Measurements from ENCODE around the gene NHS.

NHS gene

GRCh38 chrX:17374619-17375366 is at the start of gene NHS:
TSS of gene NHS (plus strand) at chrX:17375200. CDS start at chrX:17375758, 558 bp downstream.
- DNase-seq (ENCODE audit: low spot score), result no peak

GRCh38 chrX:17328837-17329236 is 46.2 kb upstream of the NHS start:
- DNase-seq (ENCODE audit: low spot score), result no peak

GRCh38 chrX:17336377-17336776 is 38.6 kb upstream of the NHS start:
- DNase-seq (ENCODE audit: low spot score), result no peak

GRCh38 chrX:17355976-17356375 is 19.0 kb upstream of the NHS start:
- no peak for DNase-seq (ENCODE audit: low spot score)

- DNase-seq (ENCODE audit: low spot score), result no peak
These were observed 15.5 kb upstream of the NHS start for GRCh38 chrX:17359500-17359899.

- peak; percentile 33 for DNase-seq (ENCODE audit: low spot score)
These were observed 13.4 kb upstream of the NHS start for GRCh38 chrX:17361620-17362019.

GRCh38 chrX:17368002-17368401 is 7.0 kb upstream of the NHS start:
- no peak for DNase-seq (ENCODE audit: low spot score)

GRCh38 chrX:17369309-17369708 is 5.7 kb upstream of the NHS start:
- DNase-seq (ENCODE audit: low spot score), result no peak

GRCh38 chrX:17370191-17370590 is 4.8 kb upstream of the NHS start:
- DNase-seq (ENCODE audit: low spot score), result no peak

GRCh38 chrX:17372052-17372451 is 2.9 kb upstream of the NHS start:
- no peak for DNase-seq (ENCODE audit: low spot score)

GRCh38 chrX:17373337-17373736 is 1.7 kb upstream of the NHS start:
- no peak for DNase-seq (ENCODE audit: low spot score)

GRCh38 chrX:17375367-17375636 is 302 bp downstream of the NHS start:
- no peak for DNase-seq (ENCODE audit: low spot score)

GRCh38 chrX:17375637-17376430 is 834 bp downstream of the NHS start:
- no peak for DNase-seq (ENCODE audit: low spot score)

- DNase-seq (ENCODE audit: low spot score), result no peak
These were observed 1.6 kb downstream of the NHS start for GRCh38 chrX:17376431-17377077.

GRCh38 chrX:17377091-17377717 is 2.2 kb downstream of the NHS start:
- no peak for DNase-seq (ENCODE audit: low spot score)

GRCh38 chrX:17377795-17378194 is 2.8 kb downstream of the NHS start:
- DNase-seq (ENCODE audit: low spot score), result no peak

- no peak for DNase-seq (ENCODE audit: low spot score)
These were observed 5.2 kb downstream of the NHS start for GRCh38 chrX:17380221-17380620.

GRCh38 chrX:17390419-17390850 is 15.4 kb downstream of the NHS start:
- no peak for DNase-seq (ENCODE audit: low spot score)

- DNase-seq (ENCODE audit: low spot score), result no peak
These were observed 20.2 kb downstream of the NHS start for GRCh38 chrX:17395154-17395553.

- no peak for DNase-seq (ENCODE audit: low spot score)
These were observed 22.1 kb downstream of the NHS start for GRCh38 chrX:17397074-17397473.

GRCh38 chrX:17403189-17403691 is 28.2 kb downstream of the NHS start:
- DNase-seq (ENCODE audit: low spot score), result no peak

GRCh38 chrX:17403972-17404371 is 29.0 kb downstream of the NHS start:
- no peak for DNase-seq (ENCODE audit: low spot score)

All from NAMALWA (cell line).